SK-N-SH (cell line): ENCODE results near the gene JAZF1. TPM values are rescaled to one million over a fixed set of nuclear protein-coding genes. Genes with fewer than 3 reads are reported as not detected.

Experiments
- CTCF ChIA-PET: fragments of 300-600, 350-600 bp; formaldehyde crosslinking; extraction: SDS; loops from one replicate; lab custom pipeline; 2021; lab: Yijun Ruan, JAX
- POLR2A ChIA-PET: fragments of 350-600 bp; sonication (Branson Sonifier 250); formaldehyde crosslinking; extraction: SDS; loops from one replicate; lab custom pipeline; 2020; ENCODE audit warnings: antibody characterized with exemption, inconsistent platforms; lab: Yijun Ruan, JAX
- DNase-seq: peaks from one replicate; pipeline ENCODE4 v3.0.0; 2012
- H2AFZ ChIP-seq: fragments of 200-600 bp; sonication (generic); 2 replicates; pipeline ENCODE4 v1.8.1; 2016; ENCODE audit warnings: antibody characterized with exemption, mild to moderate bottlenecking, low read depth
- H3F3A ChIP-seq: fragments of 200-600 bp; sonication (generic); replicated peaks from 2 replicates; pipeline ENCODE3; 2016; ENCODE audit warnings: antibody characterized with exemption, mild to moderate bottlenecking; ENCODE audit not compliant: insufficient read depth
- H3K27ac ChIP-seq, 2 experiments: fragments of 200-500 bp in 1 of 2; fragments of 200-600 bp in 1 of 2; sonication (Bioruptor generic) in 1 of 2; sonication (generic), shearing (Covaris generic) in 1 of 2; 2 replicates each; pipeline versions ENCODE4 v1.5.1 to v1.6.1; 2014 to 2016; ENCODE audit warnings: low read depth in 2 of 2, inconsistent platforms in 1 of 2, low read length in 1 of 2, mild to moderate bottlenecking in 1 of 2, mixed read lengths in 1 of 2
- H3K27me3 ChIP-seq: fragments of 200-600 bp; sonication (generic), shearing (Covaris generic); 2 replicates; pipeline ENCODE4 v1.6.1; 2016; ENCODE audit warnings: mixed run types; ENCODE audit not compliant: insufficient read depth
- H3K36me3 ChIP-seq, 2 experiments: fragments of 200-500 bp in 1 of 2; fragments of 200-600 bp in 1 of 2; sonication (Bioruptor generic) in 1 of 2; sonication (generic) in 1 of 2; replicated peaks in 1 of 2; 2 replicates each; pipeline versions ENCODE3 to v1.5.1; 2014 to 2016; ENCODE audit warnings: low read length in 1 of 2, mild to moderate bottlenecking in 1 of 2; ENCODE audit not compliant: insufficient read depth in 2 of 2, control insufficient read depth in 1 of 2
- H3K4me1 ChIP-seq, 2 experiments: fragments of 200-500 bp in 1 of 2; fragments of 200-600 bp in 1 of 2; sonication (Bioruptor generic) in 1 of 2; sonication (generic), shearing (Covaris generic) in 1 of 2; 2 replicates each; pipeline versions ENCODE4 v1.5.1 to v1.6.1; 2014 to 2016; ENCODE audit warnings: low read depth in 1 of 2, low read length in 1 of 2, mixed run types in 1 of 2; ENCODE audit not compliant: insufficient read depth in 2 of 2, control insufficient read depth in 1 of 2
- H3K4me2 ChIP-seq: fragments of 200-600 bp; sonication (generic), shearing (Covaris generic); 2 replicates; pipeline ENCODE4 v1.6.1; 2017; ENCODE audit warnings: mixed run types
- H3K4me3 ChIP-seq, 2 experiments: fragments of 200-500 bp in 1 of 2; fragments of 200-600 bp in 1 of 2; sonication (Bioruptor generic) in 1 of 2; sonication (generic), shearing (Covaris generic) in 1 of 2; 2 replicates each; pipeline versions ENCODE4 v1.5.1 to v1.8.1; 2014 to 2016; ENCODE audit warnings: low read depth in 2 of 2, inconsistent platforms in 1 of 2, low read length in 1 of 2, mild to moderate bottlenecking in 1 of 2, mixed read lengths in 1 of 2, moderate library complexity in 1 of 2
- H3K79me2 ChIP-seq: fragments of 200-600 bp; sonication (generic); 2 replicates; pipeline ENCODE4 v1.8.1; 2017; ENCODE audit warnings: mild to moderate bottlenecking; ENCODE audit not compliant: insufficient read depth
- H3K9ac ChIP-seq: fragments of 200-600 bp; sonication (generic); 2 replicates; pipeline ENCODE4 v1.6.1; 2017; ENCODE audit warnings: mixed run types
- H3K9me2 ChIP-seq: fragments of 200-600 bp; sonication (generic); 2 replicates; pipeline ENCODE4 v1.6.1; 2017; ENCODE audit warnings: mixed run types
- H3K9me3 ChIP-seq: fragments of 200-600 bp; sonication (generic); 2 replicates; pipeline ENCODE4 v1.6.1; 2017; ENCODE audit warnings: mixed run types, mild to moderate bottlenecking, moderate library complexity
- H4K20me1 ChIP-seq: fragments of 200-600 bp; sonication (generic); 2 replicates; pipeline ENCODE4 v1.6.1; 2017; ENCODE audit warnings: mild to moderate bottlenecking, mixed run types; ENCODE audit not compliant: insufficient read depth
- ELF1 ChIP-seq: IDR thresholded peaks from 2 replicates; pipeline ENCODE4 v1.4.0; 2012
- GABPA ChIP-seq: IDR thresholded peaks from 2 replicates; pipeline ENCODE4 v1.4.0; 2012; ENCODE audit warnings: low read depth, mild to moderate bottlenecking
- GATA2 ChIP-seq: sonication (generic); formaldehyde crosslinking; IDR thresholded peaks from 2 replicates; pipeline ENCODE4 v1.5.0; 2020; ENCODE audit warnings: mild to moderate bottlenecking, missing genetic modification reagents
- MEF2A ChIP-seq: IDR thresholded peaks from 2 replicates; pipeline ENCODE4 v1.4.0; 2012; ENCODE audit warnings: low read depth, borderline replicate concordance
- POLR2AphosphoS5 ChIP-seq: IDR thresholded peaks from 2 replicates; pipeline ENCODE4 v1.6.1; 2012; ENCODE audit warnings: low read depth, low read length
- RCOR1 ChIP-seq: fragments of 150-350 bp; IDR thresholded peaks from 2 replicates; pipeline ENCODE4 v1.6.1; 2017; ENCODE audit warnings: antibody characterized with exemption, low read length
- SMC3 ChIP-seq: IDR thresholded peaks from 2 replicates; pipeline ENCODE4 v1.6.1; 2012; ENCODE audit warnings: low read depth, low read length, improper control_type of control experiment
- TAF1 ChIP-seq: IDR thresholded peaks from 2 replicates; pipeline ENCODE4 v1.6.1; 2012; ENCODE audit warnings: low read depth, mild to moderate bottlenecking, low read length, moderate library complexity, borderline replicate concordance
- WGBS: methylation state at CpG from one replicate; pipeline ENCODE4 v1.1.6; 2017; ENCODE audit warnings: low lambda C conversion rate; 5-methylcytosine and 5-hydroxymethylcytosine counted together
- polyA plus RNA-seq, 3 experiments: library from polyadenylated mRNA; depleted of rRNA; stranded (reverse); fragments of >200 nt; gene quantifications; 2 replicates each; pipeline ENCODE4 v1.2.3, GENCODE V29; 2012
- TF ChIP-seq, protein P1 (sequence below): fragments of 150-350 bp; IDR thresholded peaks from 2 replicates; pipeline ENCODE4 v1.6.1; 2016; ENCODE audit warnings: mild to moderate bottlenecking, low read depth, low read length
- TF ChIP-seq, protein P2 (sequence below): IDR thresholded peaks from 2 replicates; pipeline ENCODE4 v1.4.0; 2012; ENCODE audit warnings: low read depth

The JAZF1 gene
- polyA plus RNA-seq, 1 of the 3 experiments (the other 2 are of a cell fraction): 1.7 TPM

DNA sequence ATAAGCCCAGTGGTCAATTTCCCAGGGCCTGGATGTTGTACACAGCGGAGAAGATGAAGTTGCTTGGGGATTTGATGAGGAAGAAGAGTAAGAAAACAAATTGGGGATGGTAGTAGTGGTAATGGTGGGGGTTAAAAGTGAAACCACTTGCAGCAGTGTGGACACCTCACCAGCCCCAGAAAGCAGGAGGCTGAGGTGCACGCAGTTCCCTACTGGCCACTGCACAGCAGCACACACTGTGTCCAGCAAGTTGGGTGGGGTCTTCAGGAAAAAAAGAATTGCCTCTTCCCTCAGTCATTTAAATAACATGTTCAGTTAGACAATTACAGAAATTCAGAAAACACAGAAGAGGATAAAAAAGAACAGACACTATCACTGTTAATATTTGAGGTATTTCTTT, 344.1 kb downstream of the JAZF1 start:
- POLR2A ChIA-PET: no interaction called here
- CTCF ChIA-PET: interaction anchor here (1.3 to 1.6 kb wide), 2 partner anchors 24 to 74 kb away, joined by 5 read pairs; no protein-coding TSS in a partner anchor
- Histone ChIP-seq H2AFZ (no peak overlapping the region), H3K4me3 (no peak overlapping the region), H3K9me3 (no peaks in the 10 kb centered on the region), H3F3A (peaks cover 5% of the 10 kb centered on the region), H3K27me3 (no peaks in the 10 kb centered on the region), H4K20me1 (no peaks in the 10 kb centered on the region), H3K27ac (no peak overlapping the region), H3K79me2 (no peaks in the 10 kb centered on the region)
- 94% methylated on average over 2 of the region's 2 CpGs for WGBS
- no peak for DNase-seq
- TF ChIP-seq MEF2A (no peak), RCOR1 (no peak), POLR2AphosphoS5 (peak; percentile 12; the same call in 1 of the 2 replicates), GATA2 (CRISPR knock-in tag) (no peak)
- TF ChIP-seq, all 33 proteins: peak for 1
- H3K36me3 ChIP-seq: peaks cover 20 to 29% of the 10 kb centered on the region in 2 experiments
- H3K4me2 ChIP-seq: no peak overlapping the region
- no peaks in the 10 kb centered on the region; a peak in 1 of 4 replicates for H3K4me1 ChIP-seq
- no peak overlapping the region for H3K9ac ChIP-seq
- no peaks in the 10 kb centered on the region for H3K9me2 ChIP-seq

GRCh38 chr7:27835376-27835775, 345.2 kb downstream of the JAZF1 start:
- Histone ChIP-seq H3K9me2 (no peaks in the 10 kb centered on the region), H3K4me1 (no peaks in the 10 kb centered on the region; a peak in 1 of 4 replicates), H2AFZ (no peak overlapping the region), H3K79me2 (no peaks in the 10 kb centered on the region), H3K27me3 (no peaks in the 10 kb centered on the region), H3K36me3 (peaks cover 27 to 41% of the 10 kb centered on the region in 2 experiments), H3K9me3 (no peaks in the 10 kb centered on the region), H4K20me1 (no peaks in the 10 kb centered on the region), H3F3A (peaks cover 5% of the 10 kb centered on the region), H3K9ac (no peak overlapping the region), H3K27ac (no peak overlapping the region), H3K4me2 (no peak overlapping the region), H3K4me3 (no peak overlapping the region)
- POLR2A ChIA-PET: no interaction called here
- TF ChIP-seq GABPA: no peak
- TF ChIP-seq, protein P1, sequence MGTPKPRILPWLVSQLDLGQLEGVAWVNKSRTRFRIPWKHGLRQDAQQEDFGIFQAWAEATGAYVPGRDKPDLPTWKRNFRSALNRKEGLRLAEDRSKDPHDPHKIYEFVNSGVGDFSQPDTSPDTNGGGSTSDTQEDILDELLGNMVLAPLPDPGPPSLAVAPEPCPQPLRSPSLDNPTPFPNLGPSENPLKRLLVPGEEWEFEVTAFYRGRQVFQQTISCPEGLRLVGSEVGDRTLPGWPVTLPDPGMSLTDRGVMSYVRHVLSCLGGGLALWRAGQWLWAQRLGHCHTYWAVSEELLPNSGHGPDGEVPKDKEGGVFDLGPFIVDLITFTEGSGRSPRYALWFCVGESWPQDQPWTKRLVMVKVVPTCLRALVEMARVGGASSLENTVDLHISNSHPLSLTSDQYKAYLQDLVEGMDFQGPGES: no peak
- no peak for TF ChIP-seq TAF1
- TF ChIP-seq, protein P2, sequence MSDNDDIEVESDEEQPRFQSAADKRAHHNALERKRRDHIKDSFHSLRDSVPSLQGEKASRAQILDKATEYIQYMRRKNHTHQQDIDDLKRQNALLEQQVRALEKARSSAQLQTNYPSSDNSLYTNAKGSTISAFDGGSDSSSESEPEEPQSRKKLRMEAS: no peak
- TF ChIP-seq SMC3: no peak
- no peak for TF ChIP-seq ELF1
- WGBS: 97% methylated on average over 7 of the region's 7 CpGs
- no peak for DNase-seq
- CTCF ChIA-PET: interaction anchor here (1.3 to 1.6 kb wide), 2 partner anchors 25 to 75 kb away, joined by 5 read pairs; no protein-coding TSS in a partner anchor
